Colon (tissue), 2 donors: ENCODE results near the gene RET.
A peak's percentile ranks its signal among the peaks of the same experiment; 100 is the strongest.
"Not testable (repeated sequence)": the region's sequence is repeated elsewhere in the genome, so short reads cannot be mapped to it uniquely, and the experiment has no call there.

Source experiments
- FAIRE-seq: peaks from 2 replicates; lab custom pipeline; 2012; peaks lifted over from hg19 to GRCh38; lab: Jason Lieb, UNC
- donor health status: control.
- donor health status: control.

Gene RET

DNA sequence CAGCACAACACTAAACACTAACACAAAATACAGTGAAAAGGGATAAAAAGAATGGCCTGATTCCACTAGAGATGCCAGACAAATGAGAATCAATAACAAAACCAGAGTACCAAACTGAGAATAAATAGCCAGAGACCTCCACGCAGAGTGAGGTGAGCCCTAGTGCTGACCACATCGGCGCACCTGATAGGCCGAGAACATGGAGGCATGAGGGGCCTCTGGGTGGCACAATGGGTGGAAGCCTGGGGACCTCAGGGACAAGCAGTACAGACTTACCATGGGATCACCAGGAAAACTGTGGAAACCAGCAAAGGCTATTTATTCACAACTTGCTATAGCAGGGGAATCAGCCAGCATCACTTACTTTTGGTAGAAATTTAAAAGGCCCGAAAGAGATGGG lies 59.6 kb downstream of the RET start:
- FAIRE-seq: no peak

- FAIRE-seq: no peak
Observed at GRCh38 chr10:43136995-43137716, 60.3 kb downstream of the RET start.

DNA sequence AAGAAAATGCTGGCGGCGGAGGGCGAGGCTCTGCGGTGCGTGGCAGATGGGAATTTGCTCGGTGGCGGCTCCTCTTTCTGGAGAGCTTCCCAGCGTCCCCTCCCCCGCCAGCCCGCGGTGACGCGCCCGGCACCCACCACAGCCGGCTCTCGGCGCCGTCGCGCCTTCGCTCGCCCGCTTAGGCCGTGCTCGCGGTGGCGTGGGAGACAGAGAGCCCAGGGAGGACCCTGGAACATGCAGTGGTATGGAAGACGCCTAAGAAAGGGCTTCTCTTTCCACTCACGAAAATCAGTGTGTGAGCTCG lies 60.8 kb downstream of the RET start:
- FAIRE-seq: no peak

GRCh38 chr10:43138021-43138756 lies 61.3 kb downstream of the RET start, which contains the start of gene CSGALNACT2:
TSS of gene CSGALNACT2 (plus strand) at chr10:43138445. CDS start at chr10:43155150, 16,705 bp downstream.
- FAIRE-seq: no peak

DNA sequence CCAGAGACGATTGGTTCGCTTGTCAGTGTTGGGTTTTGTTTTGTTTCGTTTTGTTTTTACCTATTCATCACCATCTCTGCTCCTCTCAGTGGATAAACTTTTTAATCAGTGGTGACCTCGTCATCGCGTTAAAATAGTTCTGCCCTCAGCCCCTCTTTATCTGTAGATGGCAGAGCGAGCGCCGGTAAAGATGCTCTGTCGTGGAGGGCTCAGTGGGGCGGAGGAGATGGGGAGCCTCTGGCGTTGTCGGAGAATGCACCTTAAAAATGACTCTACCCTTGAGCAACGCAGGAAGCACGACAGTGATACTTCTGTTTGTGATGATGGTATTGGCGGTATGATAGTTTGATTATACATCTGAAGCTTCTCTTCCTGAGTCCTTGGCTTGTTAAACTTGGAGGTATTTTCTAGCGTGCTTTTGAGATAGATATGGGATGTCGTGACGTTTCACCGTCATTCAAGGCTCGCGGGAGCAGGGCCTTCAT lies 61.9 kb downstream of the RET start:
- no peak for FAIRE-seq

DNA sequence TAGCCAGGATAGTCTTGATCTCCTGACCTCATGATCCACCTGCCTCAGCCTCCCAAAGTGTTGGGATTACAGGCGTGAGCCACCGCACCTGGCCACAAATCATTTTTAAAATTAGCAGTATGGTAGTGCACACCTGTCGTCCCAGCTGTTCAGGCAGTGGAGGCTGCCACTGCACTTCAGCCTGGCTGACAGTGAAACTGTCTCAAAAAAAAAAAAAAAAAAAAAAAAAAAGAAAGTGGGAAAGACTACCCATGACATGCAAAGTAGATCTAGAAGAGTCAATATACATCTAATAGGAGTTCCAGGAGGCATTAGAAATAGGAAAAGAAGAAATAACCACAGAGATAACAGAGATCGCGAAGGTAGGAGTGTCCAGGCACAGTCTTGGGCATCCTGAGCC lies 64.6 kb downstream of the RET start:
- no peak for FAIRE-seq

GRCh38 chr10:43145311-43145710 lies 68.4 kb downstream of the RET start:
- FAIRE-seq: no peak

DNA sequence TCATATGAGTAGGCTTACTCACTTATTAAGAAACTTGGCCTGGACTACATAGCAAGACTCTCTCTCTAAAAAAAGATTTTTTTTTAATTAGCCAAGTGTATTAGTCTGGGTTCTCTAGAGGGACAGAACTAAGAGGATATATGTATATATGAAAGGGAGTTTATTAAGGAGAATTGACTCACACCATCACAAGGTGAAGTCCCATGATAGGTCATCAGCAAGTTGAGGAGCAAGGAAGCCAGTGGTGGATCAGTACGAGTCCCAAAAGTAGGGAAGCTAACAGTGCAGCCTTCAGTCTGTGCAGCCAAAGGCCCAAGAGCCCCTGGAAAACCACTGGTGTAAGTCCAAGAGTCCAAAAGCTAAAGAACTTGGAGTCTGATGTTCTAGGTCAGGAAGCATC lies 69.1 kb downstream of the RET start:
- not testable (repeated sequence) for FAIRE-seq

DNA sequence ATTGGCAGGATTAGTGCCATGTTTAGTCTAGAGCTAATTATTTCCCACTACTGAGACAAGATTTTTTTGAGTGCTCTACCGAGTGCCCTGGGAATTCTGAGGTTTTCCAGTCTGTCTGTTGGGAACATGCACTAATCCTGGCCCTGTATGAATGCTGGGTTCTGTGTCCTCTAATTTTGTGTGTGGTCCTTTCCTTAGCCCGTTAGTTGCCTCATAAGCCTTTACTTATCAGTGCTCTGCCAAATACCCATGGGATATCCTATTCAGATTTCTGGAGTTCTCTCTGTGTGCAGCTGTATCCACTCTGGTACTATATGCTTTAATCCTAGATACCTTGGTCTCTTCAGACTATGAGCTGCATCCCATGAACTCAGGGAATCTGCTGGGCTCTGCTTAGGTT lies 74.5 kb downstream of the RET start:
- FAIRE-seq: no peak

- FAIRE-seq: no peak
Observed at GRCh38 chr10:43153901-43154300, 77.0 kb downstream of the RET start.

DNA sequence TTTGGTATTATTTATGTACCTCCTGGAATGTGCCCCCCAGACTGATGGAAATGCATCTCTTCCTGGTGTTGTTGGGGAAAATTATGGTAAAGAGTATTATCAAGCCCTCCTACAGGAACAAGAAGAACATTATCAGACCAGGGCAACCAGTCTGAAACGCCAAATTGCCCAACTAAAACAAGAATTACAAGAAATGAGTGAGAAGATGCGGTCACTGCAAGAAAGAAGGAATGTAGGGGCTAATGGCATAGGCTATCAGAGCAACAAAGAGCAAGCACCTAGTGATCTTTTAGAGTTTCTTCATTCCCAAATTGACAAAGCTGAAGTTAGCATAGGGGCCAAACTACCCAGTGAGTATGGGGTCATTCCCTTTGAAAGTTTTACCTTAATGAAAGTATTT lies 78.4 kb downstream of the RET start:
- no peak for FAIRE-seq

- no peak for FAIRE-seq
Observed at GRCh38 chr10:43155741-43156140, 78.9 kb downstream of the RET start.

- no peak for FAIRE-seq
Observed at GRCh38 chr10:43156590-43157341, 79.9 kb downstream of the RET start.

GRCh38 chr10:43158636-43159035 lies 81.8 kb downstream of the RET start:
- FAIRE-seq: no peak

- FAIRE-seq: no peak
Observed at GRCh38 chr10:43160046-43160920, 83.4 kb downstream of the RET start.

GRCh38 chr10:43160921-43161255 lies 84.0 kb downstream of the RET start:
- FAIRE-seq: no peak

- no peak for FAIRE-seq
Observed at GRCh38 chr10:43162604-43163003, 85.7 kb downstream of the RET start.

DNA sequence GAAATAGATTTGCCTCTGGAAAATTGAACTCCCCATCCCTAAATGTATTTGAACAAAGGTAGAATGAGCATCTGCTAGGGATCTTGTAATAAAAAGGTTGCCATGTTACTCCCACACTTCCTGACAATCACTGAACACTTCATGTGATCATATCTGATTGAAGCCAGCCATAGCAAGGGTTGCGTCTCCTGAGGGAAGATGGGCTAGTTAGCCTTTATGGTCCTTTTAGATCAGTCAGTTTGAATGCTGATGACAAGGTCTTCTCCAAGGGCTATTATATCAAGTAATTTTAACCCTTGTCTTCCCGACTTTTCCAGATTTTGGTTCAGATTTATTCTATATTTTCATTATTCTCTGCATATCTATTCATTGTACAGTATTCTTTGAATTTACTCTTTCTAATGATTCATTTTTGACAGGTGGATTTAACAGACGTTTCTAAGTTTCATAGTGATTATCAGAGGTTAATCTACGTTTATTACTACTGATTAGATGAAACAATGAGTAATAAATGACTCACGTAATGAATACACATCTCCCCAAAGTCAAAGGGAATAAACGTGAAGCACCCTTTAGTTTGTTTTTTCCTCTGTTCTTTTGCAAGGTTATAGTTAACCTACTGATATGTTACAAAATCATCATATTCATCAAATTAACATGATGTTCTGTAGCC lies 89.5 kb downstream of the RET start:
- no peak for FAIRE-seq

DNA sequence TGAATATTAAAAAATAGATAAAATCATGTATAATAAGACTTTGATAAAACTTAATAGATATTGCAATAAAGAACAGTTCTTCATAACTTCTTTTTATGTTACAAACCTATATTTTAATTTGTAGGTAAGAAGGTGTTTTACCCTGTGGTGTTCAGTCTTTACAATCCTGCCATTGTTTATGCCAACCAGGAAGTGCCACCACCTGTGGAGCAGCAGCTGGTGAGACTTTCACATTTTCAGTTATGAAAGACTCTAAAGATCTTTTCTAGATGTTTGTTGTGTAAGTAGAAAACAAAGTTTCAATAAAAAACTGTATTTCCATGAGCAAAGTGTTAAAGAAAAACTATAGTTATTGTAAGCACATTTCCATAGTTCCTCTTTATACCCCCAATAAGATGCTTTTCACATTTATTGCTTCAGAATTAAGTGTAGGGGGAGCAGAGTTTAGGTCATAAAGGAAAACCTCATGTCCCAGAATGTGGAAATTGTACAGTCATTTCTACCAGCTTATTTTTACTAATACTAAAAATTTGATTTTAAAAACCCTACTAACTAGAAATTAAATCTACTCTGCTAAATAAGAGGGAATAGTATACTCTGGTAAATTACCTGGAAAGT lies 90.1 kb downstream of the RET start:
- FAIRE-seq: peak; percentile 71

DNA sequence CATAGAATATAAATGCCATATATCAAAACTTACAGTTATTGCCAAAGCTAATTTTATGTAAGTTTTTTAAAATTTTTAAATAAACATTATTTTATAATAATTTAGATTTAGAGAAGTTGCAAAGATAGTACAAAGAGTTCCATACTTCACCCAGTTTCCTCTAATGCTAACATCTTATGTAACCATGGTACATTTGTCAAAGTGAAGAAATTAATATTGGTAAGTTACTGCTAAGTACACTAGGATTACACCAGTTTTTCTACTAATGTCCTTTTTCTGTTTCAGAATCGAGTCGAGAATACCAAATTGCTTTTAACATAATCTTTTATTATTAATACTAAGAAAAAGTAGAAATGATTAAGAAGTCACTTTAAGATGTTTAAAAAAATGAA lies 90.6 kb downstream of the RET start:
- FAIRE-seq: peak; percentile 65

GRCh38 chr10:43170491-43170890 lies 93.6 kb downstream of the RET start:
- FAIRE-seq: no peak
